ENCODE results near the gene PDE4D. TPM values are rescaled to one million over a fixed set of nuclear protein-coding genes. Genes with fewer than 3 reads are reported as not detected.

PDE4D gene
- total and polyA plus RNA-seq, 12 donors = 1.2 to 18.9 (median 2.1) TPM

DNA sequence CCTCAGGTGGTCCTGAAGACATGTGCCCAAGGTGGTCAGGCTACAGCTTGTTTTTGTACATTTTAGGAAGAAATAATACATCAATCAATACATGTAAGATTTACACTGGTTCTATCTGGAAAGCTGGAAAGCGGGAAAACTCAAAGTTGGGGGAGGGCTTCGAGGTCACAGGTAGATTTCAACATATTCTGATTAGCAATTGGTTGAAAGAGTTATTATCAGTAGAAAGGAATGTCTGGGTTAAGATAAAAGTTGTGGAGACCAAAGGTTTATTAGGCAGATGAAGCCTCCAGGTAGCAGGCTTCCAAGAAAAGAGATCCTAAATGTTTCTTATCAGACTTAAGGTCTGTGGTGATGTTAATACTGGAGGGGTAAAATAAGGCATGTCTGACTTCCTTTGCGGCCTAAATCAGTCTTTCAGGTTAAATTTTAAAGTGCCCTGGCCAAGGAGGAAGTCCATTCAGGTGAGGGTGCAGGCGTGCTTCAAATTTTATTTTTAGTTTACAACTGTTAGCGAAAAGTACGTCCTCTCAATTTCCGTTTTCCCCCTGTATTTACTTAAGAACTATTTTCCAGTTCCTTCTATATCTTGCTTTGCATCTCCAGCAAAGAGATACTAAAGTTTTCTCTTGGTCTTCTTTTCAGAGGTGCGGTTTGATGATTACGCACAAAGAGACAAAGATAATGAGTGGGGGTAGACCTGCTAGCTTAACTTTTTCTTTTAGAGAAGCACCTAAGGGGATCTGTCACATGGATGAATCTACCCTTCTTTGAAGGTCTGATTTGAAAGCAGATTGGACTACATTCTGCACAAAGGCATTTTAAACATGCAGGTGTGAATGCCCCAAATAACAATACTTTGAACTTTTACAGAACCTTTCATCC lies 732.1 kb downstream of the PDE4D start:
- TF ChIP-seq, protein P1, sequence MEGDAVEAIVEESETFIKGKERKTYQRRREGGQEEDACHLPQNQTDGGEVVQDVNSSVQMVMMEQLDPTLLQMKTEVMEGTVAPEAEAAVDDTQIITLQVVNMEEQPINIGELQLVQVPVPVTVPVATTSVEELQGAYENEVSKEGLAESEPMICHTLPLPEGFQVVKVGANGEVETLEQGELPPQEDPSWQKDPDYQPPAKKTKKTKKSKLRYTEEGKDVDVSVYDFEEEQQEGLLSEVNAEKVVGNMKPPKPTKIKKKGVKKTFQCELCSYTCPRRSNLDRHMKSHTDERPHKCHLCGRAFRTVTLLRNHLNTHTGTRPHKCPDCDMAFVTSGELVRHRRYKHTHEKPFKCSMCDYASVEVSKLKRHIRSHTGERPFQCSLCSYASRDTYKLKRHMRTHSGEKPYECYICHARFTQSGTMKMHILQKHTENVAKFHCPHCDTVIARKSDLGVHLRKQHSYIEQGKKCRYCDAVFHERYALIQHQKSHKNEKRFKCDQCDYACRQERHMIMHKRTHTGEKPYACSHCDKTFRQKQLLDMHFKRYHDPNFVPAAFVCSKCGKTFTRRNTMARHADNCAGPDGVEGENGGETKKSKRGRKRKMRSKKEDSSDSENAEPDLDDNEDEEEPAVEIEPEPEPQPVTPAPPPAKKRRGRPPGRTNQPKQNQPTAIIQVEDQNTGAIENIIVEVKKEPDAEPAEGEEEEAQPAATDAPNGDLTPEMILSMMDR (IDR thresholded peaks at IDR 0.05) = no peak
- TF ChIP-seq POLR2A (IDR thresholded peaks at IDR 0.05) = no peak
- intact Hi-C loops (cut with DNase I) = loop anchor here in 1 of 2 donors (10.0 kb wide), 1 partner anchor 277 kb away; no protein-coding TSS in a partner anchor
- H3K36me3 ChIP-seq (replicated peaks in 1 of 2) = no peaks in the 10 kb centered on the region
- H3K4me1 ChIP-seq (replicated peaks in 1 of 2) = no peaks in the 10 kb centered on the region
- no peak overlapping the region for H3K4me3 ChIP-seq
- no peak for DNase-seq
- no peak overlapping the region for H3K27ac ChIP-seq
- WGBS, 4 donors = 91 to 94% (median 93%) methylated on average over 9 of the region's 9 CpGs
- H3K9me3 ChIP-seq (replicated peaks in 1 of 3) = no peaks in the 10 kb centered on the region
- H3K27me3 ChIP-seq = no peaks in the 10 kb centered on the region

DNA sequence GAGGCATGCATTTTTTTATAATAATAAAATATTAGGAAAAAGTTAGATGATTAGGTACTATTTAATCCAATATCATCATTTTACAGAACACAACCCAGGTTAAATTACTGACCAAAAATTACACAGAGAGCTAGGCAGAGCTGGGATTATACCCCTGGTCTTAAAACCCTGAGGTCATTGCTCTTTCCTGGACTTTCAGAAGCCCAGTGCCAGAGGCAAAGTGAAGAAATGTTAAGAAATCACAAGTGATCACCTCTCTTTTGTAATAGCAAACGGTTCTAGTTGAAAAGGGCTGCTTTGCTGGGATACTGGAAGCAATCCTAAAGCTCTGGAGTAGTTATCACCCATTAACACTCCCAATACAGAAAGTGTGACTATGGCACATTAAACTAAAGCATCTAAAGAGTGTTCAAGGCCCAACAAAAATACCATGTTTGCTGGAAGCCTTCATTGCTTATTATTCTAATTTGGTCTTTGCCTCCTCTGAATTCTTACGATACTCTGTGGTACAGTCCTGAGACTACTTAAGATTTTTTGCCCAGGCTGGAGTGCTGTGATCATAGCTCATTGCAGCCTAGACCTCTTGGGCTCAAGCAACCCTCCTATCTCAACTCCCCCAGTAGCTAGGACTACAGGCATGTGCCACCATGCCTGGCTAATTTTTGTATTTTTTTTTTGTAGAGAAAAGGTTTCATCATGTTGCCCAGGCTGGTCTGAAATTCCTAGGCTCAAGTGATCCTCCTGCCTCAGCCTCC lies 734.7 kb downstream of the PDE4D start:
- Histone ChIP-seq H3K4me1 (replicated peaks in 1 of 2) (no peaks in the 10 kb centered on the region), H3K27me3 (no peaks in the 10 kb centered on the region), H3K27ac (no peak overlapping the region), H3K9me3 (replicated peaks in 1 of 3) (no peaks in the 10 kb centered on the region), H3K36me3 (replicated peaks in 1 of 2) (no peaks in the 10 kb centered on the region), H3K4me3 (no peak overlapping the region)
- no peak for TF ChIP-seq POLR2A (IDR thresholded peaks at IDR 0.05)
- TF ChIP-seq, protein P1 (IDR thresholded peaks at IDR 0.05) = no peak
- DNase-seq = no peak
- intact Hi-C loops (cut with DNase I) = loop anchor here in 1 of 2 donors (10.0 kb wide), 1 partner anchor 104 kb away; no protein-coding TSS in a partner anchor
- 16 to 56% (median 41%) methylated on average over 2 of the region's 2 CpGs for WGBS, 4 donors

DNA sequence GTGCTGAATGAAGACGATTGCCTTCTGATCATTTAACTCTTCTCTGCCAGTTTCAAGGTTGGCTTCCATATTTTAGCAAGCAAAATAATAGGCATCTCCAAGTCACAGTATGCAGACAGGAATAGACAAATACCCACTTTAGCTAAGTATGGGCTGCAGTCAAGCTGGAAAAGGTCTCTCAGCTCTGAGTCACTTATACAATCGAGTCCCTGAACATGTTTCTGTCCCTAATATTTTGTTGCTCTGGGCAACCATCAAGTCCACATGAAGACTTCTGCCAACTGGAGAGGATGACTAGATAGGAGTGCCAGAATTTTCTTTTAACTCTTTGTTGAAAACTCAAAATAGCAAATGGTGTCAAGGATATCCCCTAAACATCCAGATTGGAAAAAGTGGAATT lies 735.4 kb downstream of the PDE4D start:
- Histone ChIP-seq H3K27me3 (no peaks in the 10 kb centered on the region), H3K4me1 (replicated peaks in 1 of 2) (no peaks in the 10 kb centered on the region), H3K27ac (no peak overlapping the region), H3K36me3 (replicated peaks in 1 of 2) (no peaks in the 10 kb centered on the region), H3K4me3 (no peak overlapping the region), H3K9me3 (replicated peaks in 1 of 3) (no peaks in the 10 kb centered on the region)
- intact Hi-C loops (cut with DNase I) = loop anchor here in 1 of 2 donors (10.0 kb wide), 1 partner anchor 103 kb away; no protein-coding TSS in a partner anchor
- no peak for DNase-seq
- WGBS, 4 donors = 35 to 45% (median 42%) methylated on average over 2 of the region's 2 CpGs
- no peak for TF ChIP-seq POLR2A (IDR thresholded peaks at IDR 0.05)
- TF ChIP-seq, protein P1 (IDR thresholded peaks at IDR 0.05) = no peak

DNA sequence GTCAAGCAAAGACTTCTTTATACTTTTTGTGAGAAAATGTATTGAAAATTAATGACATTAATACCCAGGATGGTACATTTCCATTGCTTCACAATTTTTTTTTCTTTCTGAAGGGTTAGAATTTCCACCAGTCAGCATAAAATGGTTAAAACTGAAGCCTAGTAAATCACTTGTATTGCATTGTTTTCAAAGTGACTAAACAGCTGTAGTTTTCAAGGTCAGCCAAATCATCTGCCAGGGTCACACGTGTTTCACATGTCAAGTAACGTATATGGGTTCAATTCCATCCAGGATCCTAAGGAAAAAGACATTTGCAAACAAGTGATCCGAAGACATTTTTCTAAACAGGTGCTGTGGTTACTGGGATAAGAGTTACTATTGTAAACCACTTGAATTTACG lies 736.5 kb downstream of the PDE4D start:
- Histone ChIP-seq H3K27me3 (no peaks in the 10 kb centered on the region), H3K4me3 (no peak overlapping the region), H3K36me3 (replicated peaks in 1 of 2) (no peaks in the 10 kb centered on the region), H3K9me3 (replicated peaks in 1 of 3) (no peaks in the 10 kb centered on the region), H3K4me1 (replicated peaks in 1 of 2) (no peaks in the 10 kb centered on the region), H3K27ac (no peak overlapping the region)
- WGBS, 4 donors = 56 to 64% (median 58%) methylated on average over 4 of the region's 4 CpGs
- no peak for TF ChIP-seq POLR2A (IDR thresholded peaks at IDR 0.05)
- TF ChIP-seq, protein P1 (IDR thresholded peaks at IDR 0.05) = no peak
- DNase-seq = no peak
- intact Hi-C loops (cut with DNase I) = loop anchor here in 1 of 2 donors (10.0 kb wide), 1 partner anchor 102 kb away; no protein-coding TSS in a partner anchor
